Measurements from ENCODE around the gene MROH9. TPM values are rescaled to one million over a fixed set of nuclear protein-coding genes. Genes with fewer than 3 reads are reported as not detected.

MROH9 gene
- polyA plus RNA-seq, 1 of the 3 experiments (the other 2 are of a cell fraction), result 0.26 TPM

DNA sequence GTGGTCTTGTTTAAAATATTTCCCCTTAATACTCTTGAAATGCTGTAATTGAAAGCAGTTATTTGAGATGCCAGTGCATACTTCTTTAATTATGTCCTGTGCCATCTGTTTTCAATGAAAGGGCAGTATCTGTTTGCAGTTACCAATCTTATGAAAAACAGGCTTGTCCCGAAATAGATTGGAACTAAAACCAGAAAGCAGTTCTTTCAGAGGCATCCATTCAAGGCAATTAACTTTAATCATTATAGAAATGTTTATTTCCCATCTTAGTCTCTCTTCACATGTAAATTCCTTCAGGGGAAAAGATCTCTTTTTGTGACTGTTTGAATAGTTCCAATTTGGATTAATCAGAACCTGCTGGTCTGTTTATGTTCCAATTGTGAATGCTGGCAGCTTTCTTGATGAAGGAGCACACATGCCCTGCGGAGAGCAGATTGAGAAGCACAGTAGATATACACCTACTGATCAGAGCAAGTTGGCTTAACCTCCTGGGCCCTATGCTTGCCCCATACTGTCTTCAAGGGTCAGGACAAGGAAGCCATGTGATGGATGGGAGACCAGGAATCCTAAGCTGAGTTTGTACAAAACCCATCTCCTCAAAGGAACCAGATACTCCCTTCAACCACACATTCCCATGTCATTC, 41.6 kb upstream of the MROH9 start (continued):
- TF ChIP-seq SIN3A (IDR thresholded peaks at IDR 0.05; ENCODE audit: borderline replicate concordance, low read depth, low read length) (peak; percentile 69; the same call in 1 of the 2 replicates), NFIC (IDR thresholded peaks at IDR 0.05; ENCODE audit: borderline replicate concordance) (peak; percentile 91), ELF1 (IDR thresholded peaks at IDR 0.05) (no peak), CHD2 (IDR thresholded peaks at IDR 0.05; ENCODE audit: low read length, partially characterized antibody) (no peak), TAF1 (IDR thresholded peaks at IDR 0.05; ENCODE audit: borderline replicate concordance, low read depth, low read length) (no peak), FOSL2 (IDR thresholded peaks at IDR 0.05; ENCODE audit: borderline replicate concordance, low read depth) (peak; percentile 31; the same call in 1 of the 2 replicates), JUND (IDR thresholded peaks at IDR 0.05) (peak; percentile 83), TCF12 (IDR thresholded peaks at IDR 0.05) (peak; percentile 100), YY1 (IDR thresholded peaks at IDR 0.05; ENCODE audit: low read depth) (0 out of 2 replicates have a peak, but pooled peaks have one; percentile 62), TEAD4 (IDR thresholded peaks at IDR 0.05; ENCODE audit: borderline replicate concordance, insufficient read depth) (peak; percentile 97), EZH2phosphoT487 (IDR thresholded peaks at IDR 0.05; ENCODE audit: borderline replicate concordance, low read depth) (no peak), RFX5 (IDR thresholded peaks at IDR 0.05; ENCODE audit: low read length) (no peak), GABPA (IDR thresholded peaks at IDR 0.05; ENCODE audit: low read depth) (no peak; the same call in 1 of the 2 replicates), RAD21 (IDR thresholded peaks at IDR 0.05; ENCODE audit: low read length) (no peak), FOXJ3 (CRISPR knock-in tag; IDR thresholded peaks at IDR 0.05) (no peak), RCOR1 (IDR thresholded peaks at IDR 0.05; ENCODE audit: low read length) (peak; percentile 58; the same call in 1 of the 2 replicates)
- TF ChIP-seq, protein P1, sequence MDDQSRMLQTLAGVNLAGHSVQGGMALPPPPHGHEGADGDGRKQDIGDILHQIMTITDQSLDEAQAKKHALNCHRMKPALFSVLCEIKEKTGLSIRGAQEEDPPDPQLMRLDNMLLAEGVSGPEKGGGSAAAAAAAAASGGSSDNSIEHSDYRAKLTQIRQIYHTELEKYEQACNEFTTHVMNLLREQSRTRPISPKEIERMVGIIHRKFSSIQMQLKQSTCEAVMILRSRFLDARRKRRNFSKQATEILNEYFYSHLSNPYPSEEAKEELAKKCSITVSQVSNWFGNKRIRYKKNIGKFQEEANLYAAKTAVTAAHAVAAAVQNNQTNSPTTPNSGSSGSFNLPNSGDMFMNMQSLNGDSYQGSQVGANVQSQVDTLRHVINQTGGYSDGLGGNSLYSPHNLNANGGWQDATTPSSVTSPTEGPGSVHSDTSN (IDR thresholded peaks at IDR 0.05), result peak; percentile 94
- TF ChIP-seq, protein P2, sequence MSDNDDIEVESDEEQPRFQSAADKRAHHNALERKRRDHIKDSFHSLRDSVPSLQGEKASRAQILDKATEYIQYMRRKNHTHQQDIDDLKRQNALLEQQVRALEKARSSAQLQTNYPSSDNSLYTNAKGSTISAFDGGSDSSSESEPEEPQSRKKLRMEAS (IDR thresholded peaks at IDR 0.05; ENCODE audit: low read depth), result peak; percentile 60
- TF ChIP-seq, protein P3, sequence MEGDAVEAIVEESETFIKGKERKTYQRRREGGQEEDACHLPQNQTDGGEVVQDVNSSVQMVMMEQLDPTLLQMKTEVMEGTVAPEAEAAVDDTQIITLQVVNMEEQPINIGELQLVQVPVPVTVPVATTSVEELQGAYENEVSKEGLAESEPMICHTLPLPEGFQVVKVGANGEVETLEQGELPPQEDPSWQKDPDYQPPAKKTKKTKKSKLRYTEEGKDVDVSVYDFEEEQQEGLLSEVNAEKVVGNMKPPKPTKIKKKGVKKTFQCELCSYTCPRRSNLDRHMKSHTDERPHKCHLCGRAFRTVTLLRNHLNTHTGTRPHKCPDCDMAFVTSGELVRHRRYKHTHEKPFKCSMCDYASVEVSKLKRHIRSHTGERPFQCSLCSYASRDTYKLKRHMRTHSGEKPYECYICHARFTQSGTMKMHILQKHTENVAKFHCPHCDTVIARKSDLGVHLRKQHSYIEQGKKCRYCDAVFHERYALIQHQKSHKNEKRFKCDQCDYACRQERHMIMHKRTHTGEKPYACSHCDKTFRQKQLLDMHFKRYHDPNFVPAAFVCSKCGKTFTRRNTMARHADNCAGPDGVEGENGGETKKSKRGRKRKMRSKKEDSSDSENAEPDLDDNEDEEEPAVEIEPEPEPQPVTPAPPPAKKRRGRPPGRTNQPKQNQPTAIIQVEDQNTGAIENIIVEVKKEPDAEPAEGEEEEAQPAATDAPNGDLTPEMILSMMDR (IDR thresholded peaks at IDR 0.05), result no peak
- TF ChIP-seq, protein P4, sequence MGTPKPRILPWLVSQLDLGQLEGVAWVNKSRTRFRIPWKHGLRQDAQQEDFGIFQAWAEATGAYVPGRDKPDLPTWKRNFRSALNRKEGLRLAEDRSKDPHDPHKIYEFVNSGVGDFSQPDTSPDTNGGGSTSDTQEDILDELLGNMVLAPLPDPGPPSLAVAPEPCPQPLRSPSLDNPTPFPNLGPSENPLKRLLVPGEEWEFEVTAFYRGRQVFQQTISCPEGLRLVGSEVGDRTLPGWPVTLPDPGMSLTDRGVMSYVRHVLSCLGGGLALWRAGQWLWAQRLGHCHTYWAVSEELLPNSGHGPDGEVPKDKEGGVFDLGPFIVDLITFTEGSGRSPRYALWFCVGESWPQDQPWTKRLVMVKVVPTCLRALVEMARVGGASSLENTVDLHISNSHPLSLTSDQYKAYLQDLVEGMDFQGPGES (IDR thresholded peaks at IDR 0.05; ENCODE audit: low read depth, low read length), result no peak

Data from SK-N-SH (cell line).